HG02884 (cell line): Measurements from ENCODE around the gene DENND2C.

Experiments
- ATAC-seq: cut with Tn5 transposase; IDR thresholded peaks from one replicate; pipeline ENCODE4 v1.9.1; 2021; ENCODE audit warnings: mild to moderate bottlenecking, moderate library complexity; ENCODE audit not compliant: unreplicated experiment

DENND2C gene

GRCh38 chr1:114552106-114552639 lies 117.7 kb downstream of the DENND2C start:
- ATAC-seq, result no peak

GRCh38 chr1:114551400-114551799 lies 118.4 kb downstream of the DENND2C start:
- ATAC-seq, result no peak

- no peak for ATAC-seq
These were observed 119.5 kb downstream of the DENND2C start for GRCh38 chr1:114550336-114550735.

- no peak for ATAC-seq
These were observed 120.7 kb downstream of the DENND2C start for GRCh38 chr1:114549137-114549536.

- no peak for ATAC-seq
These were observed 122.8 kb downstream of the DENND2C start for GRCh38 chr1:114547076-114547475.

- ATAC-seq, result no peak
These were observed 124.1 kb downstream of the DENND2C start for GRCh38 chr1:114545796-114546195.

GRCh38 chr1:114545315-114545714 lies 124.5 kb downstream of the DENND2C start:
- ATAC-seq, result no peak

GRCh38 chr1:114540821-114541220 lies 129.0 kb downstream of the DENND2C start:
- ATAC-seq, result no peak

- no peak for ATAC-seq
These were observed 129.6 kb downstream of the DENND2C start for GRCh38 chr1:114540272-114540671.

GRCh38 chr1:114536043-114536442 lies 133.8 kb downstream of the DENND2C start:
- ATAC-seq, result no peak

GRCh38 chr1:114535401-114535800 lies 134.4 kb downstream of the DENND2C start:
- no peak for ATAC-seq
